GM12878 (cell line): ENCODE data around the gene RBPJ. TPM values are rescaled to one million over a fixed set of nuclear protein-coding genes. Genes with fewer than 3 reads are reported as not detected.

Source experiments
- BHLHE40 ChIP-seq, 2 experiments: fragments of 450-650 bp in 1 of 2; IDR thresholded peaks; 2 replicates each; pipeline ENCODE4 v1.6.1; 2011 to 2017; ENCODE audit warnings: low read depth in 2 of 2, borderline replicate concordance in 1 of 2, improper control_type of control experiment in 1 of 2, low read length in 1 of 2, mild to moderate bottlenecking in 1 of 2
- BRCA1 ChIP-seq: IDR thresholded peaks from 2 replicates; pipeline ENCODE4 v1.6.1; 2011; ENCODE audit warnings: low read depth, low read length, improper control_type of control experiment
- CBFB ChIP-seq: IDR thresholded peaks from 2 replicates; pipeline ENCODE4 v1.6.1; 2016; ENCODE audit warnings: antibody characterized with exemption, low read depth
- CBX5 ChIP-seq: sonication (generic); IDR thresholded peaks from 2 replicates; pipeline ENCODE4 v1.6.1; 2016; ENCODE audit warnings: low read depth, moderate library complexity, mild to moderate bottlenecking, inconsistent platforms
- CHD1 ChIP-seq: IDR thresholded peaks from 2 replicates; pipeline ENCODE4 v1.6.1; 2012; ENCODE audit warnings: low read depth, low read length, improper control_type of control experiment
- CTCF ChIP-seq, 3 experiments: IDR thresholded peaks in 2 of 3; conservative IDR thresholded peaks in 1 of 3; 2 replicates each; pipeline ENCODE4 v1.5.1; 2011; ENCODE audit warnings: low read depth in 3 of 3, low read length in 3 of 3, mild to moderate bottlenecking in 3 of 3, control low read depth in 2 of 3, moderate library complexity in 2 of 3, inconsistent platforms in 1 of 3, mixed read lengths in 1 of 3; ENCODE audit not compliant: control insufficient read depth in 2 of 3, insufficient read depth in 1 of 3; ENCODE audit errors: extremely low read depth in 1 of 3
- E2F8 ChIP-seq: fragments of 450-650 bp; IDR thresholded peaks from 2 replicates; pipeline ENCODE4 v1.6.1; 2018; ENCODE audit warnings: mild to moderate bottlenecking, low read depth, moderate library complexity; ENCODE audit not compliant: partially characterized antibody
- EED ChIP-seq: sonication (generic); IDR thresholded peaks from 2 replicates; pipeline ENCODE4 v1.6.1; 2016; ENCODE audit warnings: antibody characterized with exemption, low read depth
- GATAD2B ChIP-seq: fragments of 450-650 bp; conservative IDR thresholded peaks from 2 replicates; pipeline ENCODE4 v1.6.1; 2017; ENCODE audit warnings: low read depth, mild to moderate bottlenecking, moderate library complexity
- LARP7 ChIP-seq: fragments of 450-650 bp; IDR thresholded peaks from 2 replicates; pipeline ENCODE4 v1.6.1; 2017; ENCODE audit warnings: mild to moderate bottlenecking
- MEF2B ChIP-seq: fragments of 450-650 bp; IDR thresholded peaks from 2 replicates; pipeline ENCODE4 v1.6.1; 2018; ENCODE audit warnings: mild to moderate bottlenecking, moderate library complexity; ENCODE audit not compliant: partially characterized antibody, poor library complexity, severe bottlenecking
- MXI1 ChIP-seq: fragments of 150-350 bp; IDR thresholded peaks from 2 replicates; pipeline ENCODE4 v1.6.1; 2011; ENCODE audit warnings: low read depth, mild to moderate bottlenecking, inconsistent platforms, low read length, improper control_type of control experiment
- MYB ChIP-seq: fragments of 150-350 bp; IDR thresholded peaks from 2 replicates; pipeline ENCODE4 v1.6.1; 2014; ENCODE audit warnings: mild to moderate bottlenecking, low read depth, low read length, borderline replicate concordance
- NFXL1 ChIP-seq: fragments of 450-650 bp; IDR thresholded peaks from 2 replicates; pipeline ENCODE4 v1.6.1; 2017; ENCODE audit warnings: antibody characterized with exemption, mild to moderate bottlenecking, borderline replicate concordance
- NR2C2 ChIP-seq: IDR thresholded peaks from 2 replicates; pipeline ENCODE4 v1.6.1; 2011; ENCODE audit warnings: borderline replicate concordance, low read depth; ENCODE audit not compliant: control insufficient read depth, insufficient read length
- PAX5 ChIP-seq: IDR thresholded peaks from 2 replicates; pipeline ENCODE4 v1.6.1; 2011; ENCODE audit warnings: low read depth, low read length, borderline replicate concordance
- PBX3 ChIP-seq: IDR thresholded peaks from 2 replicates; pipeline ENCODE4 v1.6.1; 2011; ENCODE audit warnings: mild to moderate bottlenecking, low read depth, low read length, moderate library complexity; ENCODE audit not compliant: insufficient replicate concordance
- RAD21 ChIP-seq: IDR thresholded peaks from 2 replicates; pipeline ENCODE4 v1.6.1; 2011; ENCODE audit warnings: mild to moderate bottlenecking, low read depth, low read length, moderate library complexity; ENCODE audit not compliant: insufficient read depth
- RB1 ChIP-seq: fragments of 450-650 bp; formaldehyde crosslinking; IDR thresholded peaks from 2 replicates; pipeline ENCODE4 v1.6.1; 2017; ENCODE audit warnings: mild to moderate bottlenecking, borderline replicate concordance
- RELA ChIP-seq: fragments of 450-650 bp; IDR thresholded peaks from 2 replicates; pipeline ENCODE4 v1.8.0; 2014; ENCODE audit warnings: borderline replicate concordance; ENCODE audit not compliant: partially characterized antibody
- SMARCA5 ChIP-seq: fragments of 450-650 bp; IDR thresholded peaks from 2 replicates; pipeline ENCODE4 v1.6.1; 2017; ENCODE audit warnings: mild to moderate bottlenecking
- TAF1 ChIP-seq: IDR thresholded peaks from 2 replicates; pipeline ENCODE4 v1.6.1; 2011; ENCODE audit warnings: mild to moderate bottlenecking, low read depth, low read length, borderline replicate concordance
- ZBED1 ChIP-seq: IDR thresholded peaks from 2 replicates; pipeline ENCODE4 v1.6.1; 2016; ENCODE audit warnings: borderline replicate concordance
- ZNF24 ChIP-seq: fragments of 450-650 bp; IDR thresholded peaks from 2 replicates; pipeline ENCODE4 v1.6.1; 2017; ENCODE audit warnings: antibody characterized with exemption, mild to moderate bottlenecking
- ZSCAN29 ChIP-seq: fragments of 450-650 bp; IDR thresholded peaks from 2 replicates; pipeline ENCODE4 v1.6.1; 2017; ENCODE audit warnings: mild to moderate bottlenecking, moderate library complexity
- polyA plus RNA-seq, 11 experiments: library from polyadenylated mRNA; depleted of rRNA in 4 of 11; unstranded in 6 of 11; stranded (reverse) in 5 of 11; fragments of >200 nt; fragmentation: Nextera tagmentation in 4 of 11; fragmentation: Illumina TruSeq in 1 of 11; extraction: Ambion mirVana in 4 of 11; extraction: Trizol in 1 of 11; gene quantifications; 1 replicate in 1 of 11; 2 replicates in 10 of 11; pipeline versions ENCODE4 v1.2.1 to v1.2.3, GENCODE V29; 2011 to 2016; ENCODE audit warnings: inconsistent platforms in 2 of 11, missing spikeins in 2 of 11, low read depth in 1 of 11
- total RNA-seq, 4 experiments: library from RNA; depleted of rRNA in 3 of 4; stranded (reverse); fragments of >200 nt in 3 of 4; fragmentation: Illumina TruSeq in 1 of 4; extraction: Trizol in 1 of 4; gene quantifications; 2 replicates each; pipeline versions ENCODE4 v1.2.1 to v1.2.3, GENCODE V29; 2013 to 2021

Gene RBPJ
- total and polyA plus RNA-seq, 10 of the 15 experiments (the other 5 are each of a cell fraction or from before 2014, with no cell fraction given) = 24.5 to 87.6 (median 41.6) TPM

GRCh38 chr4:26320538-26321372 lies at the start of gene RBPJ (continued):
- TF ChIP-seq PBX3 = peak; percentile 28
- TF ChIP-seq EED = peak; percentile 86
- TF ChIP-seq MXI1 = peak; percentile 60; the same call in 1 of the 2 replicates
- 0 out of 2 replicates have a peak, but pooled peaks have one; percentile 63 for TF ChIP-seq ZBED1
- peak; percentile 81; the same call in 1 of the 2 replicates for TF ChIP-seq CBFB
- TF ChIP-seq BRCA1 = peak; percentile 84
- TF ChIP-seq RELA = peak; percentile 36
- peak; percentile 64 for TF ChIP-seq RB1
- TF ChIP-seq ZNF24 = no peak
- TF ChIP-seq CBX5 = no peak
- peak; percentile 20 to 85; a peak in 2 of 4 replicates for TF ChIP-seq BHLHE40 (IDR thresholded peaks at IDR 0.05; ENCODE audit: borderline replicate concordance in 1 of 2, low read depth in 2 of 2, low read length in 1 of 2)
- TF ChIP-seq E2F8 = no peak
- no peak for TF ChIP-seq RAD21
- TF ChIP-seq SMARCA5 = peak; percentile 32; the same call in 1 of the 2 replicates
- peak; percentile 44; the same call in 1 of the 2 replicates for TF ChIP-seq TAF1
- no peak for TF ChIP-seq LARP7
- no peak for TF ChIP-seq MYB
- TF ChIP-seq NFXL1 = no peak
- TF ChIP-seq CHD1 = no peak
- TF ChIP-seq NR2C2 = no peak
- peak; percentile 82 for TF ChIP-seq MEF2B
- peak; percentile 62; the same call in 1 of the 2 replicates for TF ChIP-seq GATAD2B
- no peak for TF ChIP-seq PAX5
- peak; percentile 87 for TF ChIP-seq ZSCAN29
- TF ChIP-seq CTCF (IDR thresholded peaks at IDR 0.05 in 2 of 3, conservative IDR thresholded peaks at IDR 0.05 in 1 of 3; ENCODE audit: control insufficient read depth in 2 of 3, extremely low read depth in 1 of 3, insufficient read depth in 1 of 3, low read depth in 3 of 3, low read length in 3 of 3) = no peak
